Skeletal muscle cell (primary cell): ENCODE measurements around the gene TCF7.

Experiments used
- DNase-seq: peaks from one replicate; pipeline ENCODE4 v3.0.0-alpha.2; 2010; ENCODE audit warnings: low read depth
- H3K4me3 ChIP-seq: 2 replicates; pipeline ENCODE4 v1.5.1; 2011; ENCODE audit warnings: low read depth, mild to moderate bottlenecking, control low read depth, low read length, moderate library complexity

Gene TCF7

GRCh38 chr5:134162592-134162991 is 48.1 kb downstream of the TCF7 start:
- no peak for DNase-seq
- no peak overlapping the region for H3K4me3 ChIP-seq

GRCh38 chr5:134171972-134172371 is 57.5 kb downstream of the TCF7 start:
- no peak overlapping the region for H3K4me3 ChIP-seq
- no peak for DNase-seq

GRCh38 chr5:134174841-134175839 is 60.7 kb downstream of the TCF7 start:
- no peak for DNase-seq
- peak overlapping the region; percentile 80 for H3K4me3 ChIP-seq

GRCh38 chr5:134175921-134176510 is 61.5 kb downstream of the TCF7 start:
- H3K4me3 ChIP-seq: peak overlapping the region; percentile 80
- DNase-seq: no peak

GRCh38 chr5:134176511-134177368 is 62.3 kb downstream of the TCF7 start, which contains the start of gene SKP1:
SKP1 (minus strand) TSS chr5:134176950; CDS start chr5:134174022, 2,928 bp downstream.
- peak within 1 kb of the TSS; percentile 80 for H3K4me3 ChIP-seq
- DNase-seq: peak; percentile 31

GRCh38 chr5:134177369-134178095 is 63.1 kb downstream of the TCF7 start:
- no peak for DNase-seq
- H3K4me3 ChIP-seq: peak overlapping the region; percentile 80

GRCh38 chr5:134178096-134178419 is 63.6 kb downstream of the TCF7 start:
- H3K4me3 ChIP-seq: no peak overlapping the region
- DNase-seq: no peak

- no peak overlapping the region for H3K4me3 ChIP-seq
- DNase-seq: no peak
Measured at GRCh38 chr5:134183481-134183880, 69.0 kb downstream of the TCF7 start.

GRCh38 chr5:134184155-134185135 is 70.0 kb downstream of the TCF7 start:
- no peak for DNase-seq
- no peak overlapping the region for H3K4me3 ChIP-seq

GRCh38 chr5:134188092-134188491 is 73.6 kb downstream of the TCF7 start:
- DNase-seq: no peak
- H3K4me3 ChIP-seq: no peak overlapping the region

GRCh38 chr5:134189031-134189430 is 74.5 kb downstream of the TCF7 start:
- no peak overlapping the region for H3K4me3 ChIP-seq
- no peak for DNase-seq

- DNase-seq: no peak
- no peak overlapping the region for H3K4me3 ChIP-seq
Measured at GRCh38 chr5:134195666-134196065, 81.2 kb downstream of the TCF7 start.
